Panc1 (cell line): ENCODE data around the gene NTN4. TPM values are rescaled to one million over a fixed set of nuclear protein-coding genes. Genes with fewer than 3 reads are reported as not detected.
A peak's percentile ranks its signal among the peaks of the same experiment; 100 is the strongest.

Experiments
- ATAC-seq: fragments of 200-7000 bp; cut with Tn5 transposase; 2 replicates; pipeline ENCODE4 v1.9.1; 2020; ENCODE audit warnings: mild to moderate bottlenecking, moderate library complexity
- BruUV-seq: library from RNA; stranded (reverse); fragments of 400-500 nt; replicated peaks from 2 replicates; lab custom pipeline; 2021; lab: Mats Ljungman, UMichigan
- CTCF ChIA-PET: fragments of 300-600 bp; sonication (Branson Sonifier 250); formaldehyde crosslinking; loops from one replicate; lab custom pipeline; 2022; ENCODE audit warnings: antibody characterized with exemption; lab: Charles Lee
- POLR2A ChIA-PET: fragments of 300-600 bp; sonication (Branson Sonifier 250); formaldehyde crosslinking; loops from one replicate; lab custom pipeline; 2022; ENCODE audit warnings: antibody characterized with exemption; lab: Charles Lee
- DNase-seq: peaks from one replicate; pipeline ENCODE4 v3.0.0-alpha.2; 2010; ENCODE audit warnings: low read depth, low spot score
- H3K27ac ChIP-seq: 2 replicates; pipeline ENCODE4 v1.5.1; 2011; ENCODE audit warnings: mild to moderate bottlenecking, low read length, inconsistent platforms
- H3K27me3 ChIP-seq: fragments of 200-500 bp; sonication (Bioruptor generic); 2 replicates; pipeline ENCODE4 v1.6.0; 2014; ENCODE audit warnings: low read length, inconsistent platforms; ENCODE audit not compliant: control insufficient read depth, insufficient read depth
- H3K36me3 ChIP-seq: fragments of 200-500 bp; sonication (Bioruptor generic); 2 replicates; pipeline ENCODE4 v1.5.1; 2014; ENCODE audit warnings: inconsistent platforms, mild to moderate bottlenecking, low read length, moderate library complexity; ENCODE audit not compliant: control insufficient read depth, insufficient read depth
- H3K4me1 ChIP-seq: 2 replicates; pipeline ENCODE4 v1.5.1; 2011; ENCODE audit warnings: inconsistent platforms, mild to moderate bottlenecking, low read length, moderate library complexity; ENCODE audit not compliant: control insufficient read depth, insufficient read depth
- H3K4me3 ChIP-seq, 2 experiments: 2 replicates each; pipeline ENCODE4 v1.5.1; 2011 to 2012; ENCODE audit warnings: low read depth in 2 of 2, low read length in 2 of 2, mild to moderate bottlenecking in 2 of 2, inconsistent platforms in 1 of 2, moderate library complexity in 1 of 2
- H3K9me3 ChIP-seq: fragments of 200-500 bp; sonication (Bioruptor generic); 2 replicates; pipeline ENCODE4 v1.5.1; 2014; ENCODE audit warnings: low read depth, mild to moderate bottlenecking, inconsistent platforms, low read length, moderate library complexity; ENCODE audit not compliant: control insufficient read depth, insufficient read depth
- POLR2AphosphoS5 ChIP-seq: IDR thresholded peaks from 2 replicates; pipeline ENCODE4 v1.6.1; 2012; ENCODE audit warnings: mild to moderate bottlenecking, low read depth, low read length, moderate library complexity
- REST ChIP-seq, 2 experiments: IDR thresholded peaks; 2 replicates each; pipeline ENCODE4 v1.6.1; 2011 to 2012; ENCODE audit warnings: low read depth in 2 of 2, control low read depth in 1 of 2, low read length in 1 of 2, mild to moderate bottlenecking in 1 of 2, moderate library complexity in 1 of 2; ENCODE audit not compliant: insufficient read depth in 1 of 2
- SIN3A ChIP-seq: IDR thresholded peaks from 2 replicates; pipeline ENCODE4 v1.6.1; 2012; ENCODE audit warnings: low read depth, mild to moderate bottlenecking, low read length, moderate library complexity, borderline replicate concordance; ENCODE audit not compliant: insufficient read depth
- TCF7L2 ChIP-seq: IDR thresholded peaks from 2 replicates; pipeline ENCODE4 v1.6.1; 2011; ENCODE audit warnings: mild to moderate bottlenecking, low read depth, low read length, inconsistent platforms
- in situ Hi-C: cut with HindIII; loops from 2 replicates; pipeline ENCODE4 v1.10.0; 2016; ENCODE audit warnings: low sequenced_read_pairs, low pct_unique_long_range_greater_than_20kb
- intact Hi-C: fragments of 100-400 bp; cut with micrococcal nuclease; formaldehyde crosslinking; loops from one replicate; pipeline ENCODE4 v1.10.0; 2022; ENCODE audit not compliant: unreplicated experiment
- total RNA-seq: library from RNA; stranded (reverse); gene quantifications from one replicate; pipeline ENCODE4 v1.2.1, GENCODE V29; 2021; ENCODE audit not compliant: unreplicated experiment
- TF ChIP-seq, protein P1 (sequence below): fragments of 450-650 bp; IDR thresholded peaks from 2 replicates; pipeline ENCODE4 v1.5.1; 2017; ENCODE audit warnings: mild to moderate bottlenecking

Gene NTN4
- total RNA-seq, 1 experiment from 2014 or later: 17.1 TPM

DNA sequence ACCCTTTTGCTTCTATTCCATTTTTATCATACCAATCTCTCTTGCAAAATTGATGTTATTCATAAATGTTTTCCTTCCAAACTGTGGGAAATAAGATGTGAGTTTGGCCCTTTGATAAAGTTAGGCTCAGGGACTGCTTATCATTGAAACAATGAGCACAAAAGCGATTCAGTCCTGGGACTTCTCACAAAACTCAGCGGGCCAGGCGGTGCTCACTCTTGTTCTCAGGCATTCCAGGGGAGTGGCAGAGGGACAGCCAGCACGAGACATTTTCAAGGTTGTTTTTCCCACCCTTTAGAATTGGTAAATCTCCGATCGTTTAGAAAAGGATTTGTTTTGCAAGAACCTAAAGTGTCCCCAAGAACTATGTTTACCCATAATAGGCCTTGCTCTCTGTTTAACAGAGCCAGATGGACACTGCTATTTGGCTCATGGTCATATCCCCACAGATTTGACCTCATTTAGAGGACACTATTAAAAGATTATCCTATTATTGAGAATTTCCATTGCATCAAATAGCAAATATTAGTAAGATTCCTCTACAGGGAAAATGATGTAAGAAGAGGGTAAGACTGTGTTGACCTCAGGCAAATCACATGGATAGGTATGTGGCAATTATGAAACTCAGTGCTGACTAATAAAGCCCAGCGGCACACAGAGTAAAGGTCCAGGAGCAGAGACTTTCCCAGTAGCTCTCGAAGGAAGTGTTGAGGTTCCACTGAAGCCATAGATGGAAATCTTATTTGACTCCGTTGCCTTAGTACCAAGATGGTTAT is 136.6 kb downstream of the NTN4 start:
- ATAC-seq: no peak
- intact Hi-C loops (no loop called here), in situ Hi-C loops (no loop called here)
- no peaks in the 10 kb centered on the region for H3K36me3 ChIP-seq
- no peak for DNase-seq
- no TSS peak for BruUV-seq
- no peaks in the 10 kb centered on the region for H3K9me3 ChIP-seq
- CTCF ChIA-PET: no interaction called here
- no peak for TF ChIP-seq POLR2AphosphoS5
- TF ChIP-seq, protein P1, sequence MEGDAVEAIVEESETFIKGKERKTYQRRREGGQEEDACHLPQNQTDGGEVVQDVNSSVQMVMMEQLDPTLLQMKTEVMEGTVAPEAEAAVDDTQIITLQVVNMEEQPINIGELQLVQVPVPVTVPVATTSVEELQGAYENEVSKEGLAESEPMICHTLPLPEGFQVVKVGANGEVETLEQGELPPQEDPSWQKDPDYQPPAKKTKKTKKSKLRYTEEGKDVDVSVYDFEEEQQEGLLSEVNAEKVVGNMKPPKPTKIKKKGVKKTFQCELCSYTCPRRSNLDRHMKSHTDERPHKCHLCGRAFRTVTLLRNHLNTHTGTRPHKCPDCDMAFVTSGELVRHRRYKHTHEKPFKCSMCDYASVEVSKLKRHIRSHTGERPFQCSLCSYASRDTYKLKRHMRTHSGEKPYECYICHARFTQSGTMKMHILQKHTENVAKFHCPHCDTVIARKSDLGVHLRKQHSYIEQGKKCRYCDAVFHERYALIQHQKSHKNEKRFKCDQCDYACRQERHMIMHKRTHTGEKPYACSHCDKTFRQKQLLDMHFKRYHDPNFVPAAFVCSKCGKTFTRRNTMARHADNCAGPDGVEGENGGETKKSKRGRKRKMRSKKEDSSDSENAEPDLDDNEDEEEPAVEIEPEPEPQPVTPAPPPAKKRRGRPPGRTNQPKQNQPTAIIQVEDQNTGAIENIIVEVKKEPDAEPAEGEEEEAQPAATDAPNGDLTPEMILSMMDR: no peak
- no peak for TF ChIP-seq TCF7L2
- no peak for TF ChIP-seq SIN3A
- no peak for TF ChIP-seq REST (IDR thresholded peaks at IDR 0.05; ENCODE audit: insufficient read depth in 1 of 2, low read depth in 2 of 2, low read length in 1 of 2)
- peak overlapping the region; percentile 17; the same call in 1 of the 2 replicates for H3K27ac ChIP-seq
- POLR2A ChIA-PET: no interaction called here
- H3K27me3 ChIP-seq: no peaks in the 10 kb centered on the region; the same call in 1 of the 2 replicates
- no peak overlapping the region for H3K4me3 ChIP-seq
- H3K4me1 ChIP-seq: peaks cover 5% of the 10 kb centered on the region; the same call in 1 of the 2 replicates

DNA sequence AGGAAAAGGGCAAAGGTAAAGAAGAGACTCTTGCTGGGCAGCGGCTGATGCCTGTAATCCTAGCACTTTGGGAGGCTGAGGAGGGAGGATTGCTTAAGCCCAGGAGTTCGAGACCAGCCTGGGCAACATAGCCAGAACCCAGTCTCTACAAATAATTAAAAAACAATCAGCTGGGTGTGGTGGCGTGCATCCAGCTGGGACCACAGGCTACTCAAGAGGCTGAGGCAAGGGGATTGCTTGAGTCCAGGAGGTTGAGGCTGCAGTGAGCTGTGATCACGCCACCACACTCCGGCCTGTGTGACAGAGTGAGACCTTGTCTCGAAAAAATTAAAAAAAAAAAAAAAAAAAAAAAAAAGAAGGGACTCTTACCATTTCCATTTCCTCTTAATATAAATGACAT is 138.9 kb downstream of the NTN4 start:
- Histone ChIP-seq H3K27me3 (no peaks in the 10 kb centered on the region), H3K4me1 (peaks cover 8% of the 10 kb centered on the region; the same call in 1 of the 2 replicates), H3K27ac (peak overlapping the region; percentile 70; the same call in 1 of the 2 replicates), H3K4me3 (no peak overlapping the region), H3K36me3 (no peaks in the 10 kb centered on the region), H3K9me3 (no peaks in the 10 kb centered on the region)
- intact Hi-C loops (no loop called here), in situ Hi-C loops (no loop called here)
- DNase-seq (no peak), ATAC-seq (no peak)
- TF ChIP-seq, protein P1: no peak
- TF ChIP-seq POLR2AphosphoS5 (no peak), SIN3A (no peak), REST (IDR thresholded peaks at IDR 0.05; ENCODE audit: insufficient read depth in 1 of 2, low read depth in 2 of 2, low read length in 1 of 2) (no peak), TCF7L2 (no peak)
- POLR2A ChIA-PET: no interaction called here
- CTCF ChIA-PET: no interaction called here
- BruUV-seq: no TSS peak
